HG03039 (cell line): ENCODE data around the gene LCOR.
"Not testable (repeated sequence)": the region's sequence is repeated elsewhere in the genome, so short reads cannot be mapped to it uniquely, and the experiment has no call there.

ENCODE experiments used
- ATAC-seq: cut with Tn5 transposase; IDR thresholded peaks from one replicate; pipeline ENCODE4 v1.9.1; 2021; ENCODE audit warnings: mild to moderate bottlenecking, moderate library complexity; ENCODE audit not compliant: unreplicated experiment

The LCOR gene

DNA sequence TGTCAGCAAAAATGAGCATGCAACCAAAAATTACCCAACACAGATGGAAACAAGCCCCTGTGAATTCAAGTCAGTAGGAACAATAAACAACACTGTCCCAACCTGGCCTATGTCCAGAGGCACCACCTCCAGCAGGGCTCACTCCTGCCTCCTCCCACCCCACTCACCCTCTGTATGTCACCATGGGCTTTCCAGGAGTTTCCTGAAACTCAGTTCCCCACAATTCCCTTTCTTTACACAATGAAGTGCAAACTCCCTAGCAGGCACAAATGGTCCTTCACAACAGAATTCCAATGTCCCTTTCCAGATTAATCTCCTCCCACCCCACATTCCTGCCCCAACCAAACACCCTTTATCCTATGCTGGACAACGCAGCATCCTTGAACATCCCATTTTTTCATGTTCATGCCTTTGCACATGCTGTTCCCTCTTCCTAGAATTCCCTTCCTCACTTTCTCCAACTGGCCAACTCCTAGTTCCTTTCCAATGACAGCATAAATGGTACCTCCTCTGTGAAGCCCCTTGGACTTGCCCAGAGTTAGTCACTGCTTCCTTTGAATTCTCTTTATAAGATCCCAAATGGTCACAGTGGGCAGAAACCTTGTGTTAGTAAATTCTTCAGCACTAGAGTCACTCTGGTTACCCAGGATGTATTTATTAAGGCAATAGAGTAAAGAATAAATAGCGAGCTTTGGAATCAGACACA, 196.2 kb downstream of the LCOR start:
- ATAC-seq, result no peak

DNA sequence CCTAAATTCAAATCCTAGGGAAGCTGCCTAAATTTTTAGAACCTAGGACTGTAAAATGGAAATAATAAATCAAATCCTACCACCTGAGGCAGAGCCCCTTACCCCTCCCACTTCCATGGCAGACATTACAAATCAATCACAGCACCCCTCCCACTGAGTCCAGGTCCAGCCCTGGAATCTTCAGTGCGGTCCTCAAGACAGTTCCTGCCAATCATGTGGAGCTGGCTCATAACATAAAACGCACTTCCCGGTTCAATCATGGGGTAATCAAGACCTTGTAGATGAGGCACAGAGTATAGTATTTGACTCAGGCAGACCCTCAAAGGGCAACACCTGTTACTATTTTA, 196.7 kb downstream of the LCOR start:
- no peak for ATAC-seq

DNA sequence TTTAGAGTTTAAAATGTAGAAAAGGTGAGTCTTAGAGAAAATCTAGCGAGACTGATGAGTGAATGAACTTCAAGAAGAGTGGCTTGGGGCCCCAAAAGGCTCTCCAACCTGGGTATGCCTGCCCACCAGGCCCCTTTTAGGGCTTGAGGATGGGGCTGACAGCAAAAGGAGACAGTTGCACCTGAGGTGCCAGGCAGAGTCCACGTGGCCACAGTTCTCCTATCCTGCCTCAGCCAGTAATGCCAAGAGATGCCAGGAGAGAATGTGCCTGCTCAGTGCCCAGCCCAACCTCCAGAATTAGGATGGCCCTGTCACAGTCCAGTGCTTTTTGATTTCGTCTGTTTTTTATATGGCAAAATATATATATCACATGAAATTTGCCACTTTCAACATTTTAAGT, 197.2 kb downstream of the LCOR start:
- no peak for ATAC-seq

DNA sequence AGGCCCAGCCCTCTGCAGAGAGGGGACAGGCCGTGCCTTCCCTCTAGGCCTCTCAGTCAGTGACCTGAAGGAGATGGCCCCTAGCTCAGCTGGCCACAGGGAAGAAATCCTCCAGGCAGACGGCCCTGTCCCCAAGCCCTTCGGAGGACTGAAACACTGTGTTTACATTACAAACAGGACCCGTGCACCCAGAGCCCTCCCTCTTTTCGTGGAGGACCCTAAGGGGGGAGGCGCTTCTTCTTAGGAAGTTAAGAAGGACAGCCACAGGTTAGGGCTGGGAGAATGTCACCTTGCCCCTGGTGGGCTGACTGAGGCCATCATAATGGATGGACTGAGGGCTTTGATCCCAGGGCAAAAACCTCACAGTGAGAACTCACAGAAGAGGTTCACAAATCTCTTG, 198.8 kb downstream of the LCOR start:
- ATAC-seq, result no peak

DNA sequence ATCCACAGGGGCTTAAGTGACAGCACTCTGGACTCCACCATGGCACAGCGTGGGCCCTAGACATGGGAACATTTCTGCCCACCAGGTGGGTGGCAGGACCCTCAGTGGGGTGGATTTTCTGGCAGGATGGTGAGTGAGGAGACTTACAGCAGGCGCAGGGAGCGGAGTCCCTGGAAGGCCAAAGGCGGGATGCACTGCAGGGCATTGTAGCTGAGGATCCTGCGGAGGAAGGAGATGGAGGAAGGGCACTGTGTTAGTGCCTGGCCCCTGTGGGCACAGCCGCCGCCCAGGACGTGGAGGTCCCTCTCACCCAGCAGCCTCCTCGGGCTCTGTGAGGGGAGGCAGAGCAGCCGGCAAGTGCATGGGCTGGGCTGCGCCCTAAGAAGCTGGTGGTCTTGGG, 199.4 kb downstream of the LCOR start:
- no peak for ATAC-seq

DNA sequence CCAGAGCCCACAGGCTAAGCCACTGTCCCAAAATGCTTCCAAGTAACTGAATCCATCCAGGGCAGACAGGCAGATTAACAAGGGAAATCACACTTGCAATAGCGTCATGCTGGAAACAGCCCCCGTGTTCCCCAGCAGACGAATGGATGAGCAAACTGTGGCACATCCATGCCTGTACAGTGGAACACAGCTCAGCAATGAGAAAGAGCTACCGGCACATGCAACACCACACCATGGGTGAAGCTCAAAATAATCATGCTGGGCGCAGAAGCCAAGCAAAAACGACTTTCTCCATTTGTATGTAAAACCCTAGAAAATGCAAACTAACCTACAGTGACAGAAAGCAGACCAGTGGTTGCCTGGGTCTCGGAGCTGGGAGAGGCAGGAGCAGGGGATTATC, 200.5 kb downstream of the LCOR start:
- no peak for ATAC-seq

DNA sequence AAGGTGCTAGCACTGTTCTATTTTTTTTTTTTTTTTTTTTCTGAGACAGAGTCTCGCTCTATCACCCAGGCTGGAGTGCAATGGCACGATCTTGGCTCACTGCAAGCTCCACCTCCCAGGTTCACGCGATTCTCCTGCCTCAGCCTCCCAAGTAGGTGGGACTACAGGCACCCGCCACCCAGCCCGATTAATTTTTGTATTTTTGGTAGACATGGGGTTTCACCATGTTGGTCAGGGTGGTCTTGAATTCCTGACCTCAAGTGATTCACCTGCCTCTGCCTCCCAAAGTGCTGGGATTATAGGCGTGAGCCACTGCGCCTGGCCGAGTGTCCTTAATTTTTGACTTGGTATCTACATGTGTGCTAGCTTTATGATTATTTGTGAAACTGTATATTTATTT, 201.7 kb downstream of the LCOR start:
- ATAC-seq, result not testable (repeated sequence)

DNA sequence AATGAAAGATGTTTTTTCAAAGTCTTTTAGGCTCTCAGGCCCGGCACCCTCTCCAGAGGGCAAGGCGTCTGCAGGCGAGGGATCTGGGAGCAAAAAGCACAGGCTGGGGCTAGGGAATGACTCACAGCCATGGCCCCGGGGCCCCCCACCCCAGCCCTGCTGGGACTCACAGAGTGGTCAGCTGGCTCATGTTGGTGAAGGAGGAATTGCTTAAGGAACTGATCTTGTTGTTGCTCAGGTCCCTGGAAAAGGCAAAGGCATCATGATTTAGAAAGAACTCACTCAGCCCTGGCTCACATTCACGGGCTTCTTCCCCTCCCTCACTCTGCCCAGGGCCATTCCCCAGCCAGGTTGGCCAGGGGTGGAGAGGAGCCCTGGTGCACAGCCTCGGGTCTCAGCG, 202.2 kb downstream of the LCOR start:
- no peak for ATAC-seq

DNA sequence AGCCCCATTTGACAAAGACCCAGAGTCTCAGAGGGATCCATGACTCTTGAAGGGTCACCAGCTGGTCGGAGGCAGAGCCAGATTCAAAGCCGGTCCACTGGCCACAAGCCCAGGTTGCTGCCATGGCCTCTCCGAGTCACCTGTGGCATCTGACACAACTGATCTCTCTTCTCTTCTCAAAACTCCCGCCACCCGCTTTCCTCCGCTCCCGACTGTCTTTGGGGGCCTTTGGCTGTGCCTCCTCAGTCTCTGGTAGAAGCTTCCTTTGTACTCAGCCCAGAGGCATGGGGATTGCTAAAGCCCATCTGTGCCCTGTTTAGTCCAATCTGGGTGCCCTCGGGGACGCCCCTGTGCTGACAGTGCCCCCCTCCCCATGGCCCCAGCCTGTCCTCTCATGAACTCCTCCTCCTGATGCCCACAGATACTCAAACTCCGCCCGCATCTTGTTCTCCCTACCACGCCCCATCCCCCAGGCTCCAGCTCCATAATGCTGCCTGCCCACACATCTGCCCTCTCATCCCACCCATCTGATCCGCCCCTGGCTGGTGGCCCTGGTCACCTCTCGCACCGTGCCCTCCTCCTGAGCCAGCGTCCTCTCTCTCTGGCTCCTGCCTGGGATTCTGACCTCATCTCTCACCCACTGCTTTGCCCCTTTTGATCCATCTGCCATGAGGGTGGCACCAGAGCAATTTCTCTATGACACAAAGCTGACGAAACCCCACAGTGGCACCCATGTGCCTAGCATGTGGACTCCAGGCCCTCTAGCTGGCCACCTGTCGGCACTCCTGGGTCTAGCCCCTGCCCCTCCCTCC, 203.1 kb downstream of the LCOR start:
- ATAC-seq, result no peak

DNA sequence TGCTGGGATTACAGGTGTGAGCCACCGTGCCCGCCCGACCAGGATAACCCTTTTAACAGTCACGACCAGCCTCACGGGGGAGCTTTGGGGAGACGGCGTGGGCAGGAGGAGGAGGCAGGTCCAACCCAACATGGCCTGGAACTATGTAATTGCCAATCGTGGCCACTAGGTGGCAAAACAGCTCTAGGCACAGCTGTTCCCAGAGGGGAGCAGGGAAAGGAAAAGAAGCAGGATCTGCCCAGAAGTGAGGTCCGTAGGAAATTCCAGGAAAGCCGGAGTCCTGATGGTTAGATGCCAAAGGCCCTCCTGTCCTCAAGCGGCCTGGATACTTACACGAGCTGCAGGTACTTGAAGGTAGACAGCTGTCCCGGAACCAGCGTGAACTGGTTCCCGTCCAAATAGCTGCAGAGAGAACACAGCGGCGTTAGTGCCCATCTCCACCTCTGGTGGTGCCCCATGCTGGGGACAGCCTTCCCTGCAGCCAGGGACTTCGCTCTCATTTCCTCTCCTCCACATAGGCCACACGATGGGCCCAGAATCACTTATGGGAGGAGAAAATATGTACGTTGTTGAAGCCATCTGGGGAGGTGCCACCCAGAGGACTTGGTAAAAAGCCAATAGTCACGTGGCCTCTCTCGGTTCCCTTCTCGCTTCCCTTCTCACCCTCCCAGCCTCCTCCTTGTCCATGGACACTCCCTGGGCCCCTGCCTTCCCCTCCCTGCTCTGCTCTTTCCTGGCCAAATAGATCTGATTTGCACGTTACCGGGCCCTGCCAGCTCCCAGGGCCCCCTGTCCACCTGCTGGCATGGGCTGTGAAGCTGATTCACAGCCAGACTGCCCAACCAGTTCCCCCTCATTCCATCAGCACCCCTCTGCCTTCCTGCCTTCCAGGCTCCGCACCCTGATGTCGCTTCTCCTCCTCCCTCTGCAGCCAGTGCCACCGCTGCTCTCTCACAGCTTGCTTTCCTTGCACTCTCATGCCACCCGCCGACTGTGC, 205.6 kb downstream of the LCOR start:
- peak; percentile 54 for ATAC-seq

DNA sequence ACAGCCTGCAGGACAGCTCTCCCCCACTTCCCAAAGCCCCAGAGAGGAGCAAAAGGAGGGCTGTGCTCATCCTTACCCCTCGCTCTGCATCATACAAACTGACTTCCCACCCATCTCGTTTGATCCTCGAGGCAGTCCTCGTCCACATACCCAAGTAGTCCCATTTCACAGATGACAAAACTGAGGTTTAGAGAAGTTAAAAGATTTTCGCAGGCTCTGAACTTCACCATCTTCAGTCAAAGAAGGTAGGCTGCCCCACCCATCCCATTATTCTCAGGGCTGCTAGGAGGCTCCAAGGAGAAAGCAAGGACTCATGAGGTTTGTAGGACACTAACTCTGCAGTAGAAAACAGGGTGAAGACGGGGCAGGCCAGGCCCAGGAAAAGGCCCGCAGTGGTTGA, 206.6 kb downstream of the LCOR start:
- ATAC-seq, result no peak

DNA sequence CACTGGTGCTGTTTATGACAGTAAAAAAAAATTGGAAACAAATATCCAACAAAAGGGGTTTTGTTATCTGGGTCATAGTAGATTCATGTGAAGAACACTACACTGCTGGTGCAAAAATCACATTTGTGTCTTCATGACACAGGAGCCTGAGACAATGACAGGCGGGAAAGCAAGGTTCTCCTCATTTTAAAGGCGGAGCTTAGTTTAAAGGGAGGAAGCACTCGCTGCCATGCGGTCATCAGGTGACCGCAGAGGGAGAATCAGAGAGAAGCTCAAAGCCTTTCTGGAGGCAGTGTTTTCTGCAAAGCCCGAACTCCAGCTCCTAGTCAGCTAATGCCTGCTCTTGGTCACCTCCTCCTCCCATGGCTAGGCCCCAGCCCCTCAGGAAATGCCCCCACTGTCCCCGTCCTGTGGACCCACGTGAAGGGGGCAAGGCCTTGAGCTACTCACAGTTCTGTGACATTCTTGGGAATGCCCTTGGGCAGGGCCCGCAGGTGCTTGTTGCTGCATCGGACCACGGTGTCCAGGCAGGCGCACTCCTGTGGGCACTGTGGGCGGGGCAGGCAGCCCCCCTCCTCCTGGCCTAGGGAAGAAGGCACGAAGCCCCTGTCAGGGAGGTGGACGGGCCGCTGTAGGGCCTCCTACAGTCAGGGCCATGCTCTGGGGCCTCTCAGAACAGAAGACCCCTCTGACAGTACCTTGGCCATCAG, 207.6 kb downstream of the LCOR start:
- ATAC-seq, result no peak

DNA sequence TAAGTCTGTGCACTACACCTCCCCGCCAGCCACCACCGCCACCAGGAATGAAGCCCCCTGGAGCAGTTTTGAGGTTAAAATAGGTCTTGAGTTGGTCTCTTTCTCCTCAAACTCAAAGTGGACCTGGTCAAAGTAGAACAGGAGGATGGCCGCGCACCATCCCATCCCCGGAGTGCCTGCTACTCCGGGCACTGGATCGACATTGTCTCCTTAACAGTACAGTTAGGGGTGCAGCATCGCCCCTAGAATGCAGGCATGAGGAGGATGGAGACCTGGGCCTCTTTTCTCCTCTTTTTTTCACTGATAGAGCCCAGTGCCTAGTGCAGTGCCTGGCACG, 208.1 kb downstream of the LCOR start:
- ATAC-seq, result no peak

DNA sequence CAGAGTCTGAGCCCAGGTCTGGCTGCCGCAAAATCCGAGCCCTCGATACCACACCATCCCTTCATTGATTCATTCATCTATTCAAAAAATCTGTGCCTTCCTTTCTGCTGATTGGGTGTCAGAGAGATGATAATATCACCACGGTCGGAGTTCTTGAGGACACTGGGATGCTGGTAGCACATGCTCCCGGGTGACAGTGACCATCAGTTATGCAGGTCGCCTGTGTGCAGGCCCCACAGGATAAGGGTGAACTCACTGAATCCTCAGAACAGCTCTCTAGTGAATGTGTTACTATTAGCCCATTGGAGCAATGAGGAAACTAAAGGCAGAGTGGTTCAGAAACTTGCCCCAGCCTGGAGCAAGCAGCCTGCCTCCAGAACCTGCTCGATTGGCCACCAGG, 208.6 kb downstream of the LCOR start:
- no peak for ATAC-seq

DNA sequence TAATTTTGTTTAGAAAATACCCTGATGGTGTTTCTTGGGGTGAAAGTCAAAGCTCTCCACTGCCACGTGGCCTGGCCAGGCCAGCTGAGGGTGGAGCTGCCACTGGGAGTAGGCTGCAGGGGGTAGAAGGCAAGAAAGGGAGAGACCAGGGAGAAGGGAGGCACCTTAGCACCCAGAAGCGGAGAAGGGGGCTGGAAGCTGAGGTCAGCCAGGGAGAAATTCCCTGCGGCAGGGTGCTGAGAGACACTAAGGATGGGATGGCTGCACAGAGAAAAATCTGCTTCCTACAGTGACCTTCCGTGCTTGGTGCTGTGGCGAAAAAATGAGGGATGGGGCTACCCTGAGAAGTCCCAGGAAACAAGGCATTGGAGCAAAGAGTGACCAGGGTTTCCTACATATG, 210.0 kb downstream of the LCOR start:
- no peak for ATAC-seq

DNA sequence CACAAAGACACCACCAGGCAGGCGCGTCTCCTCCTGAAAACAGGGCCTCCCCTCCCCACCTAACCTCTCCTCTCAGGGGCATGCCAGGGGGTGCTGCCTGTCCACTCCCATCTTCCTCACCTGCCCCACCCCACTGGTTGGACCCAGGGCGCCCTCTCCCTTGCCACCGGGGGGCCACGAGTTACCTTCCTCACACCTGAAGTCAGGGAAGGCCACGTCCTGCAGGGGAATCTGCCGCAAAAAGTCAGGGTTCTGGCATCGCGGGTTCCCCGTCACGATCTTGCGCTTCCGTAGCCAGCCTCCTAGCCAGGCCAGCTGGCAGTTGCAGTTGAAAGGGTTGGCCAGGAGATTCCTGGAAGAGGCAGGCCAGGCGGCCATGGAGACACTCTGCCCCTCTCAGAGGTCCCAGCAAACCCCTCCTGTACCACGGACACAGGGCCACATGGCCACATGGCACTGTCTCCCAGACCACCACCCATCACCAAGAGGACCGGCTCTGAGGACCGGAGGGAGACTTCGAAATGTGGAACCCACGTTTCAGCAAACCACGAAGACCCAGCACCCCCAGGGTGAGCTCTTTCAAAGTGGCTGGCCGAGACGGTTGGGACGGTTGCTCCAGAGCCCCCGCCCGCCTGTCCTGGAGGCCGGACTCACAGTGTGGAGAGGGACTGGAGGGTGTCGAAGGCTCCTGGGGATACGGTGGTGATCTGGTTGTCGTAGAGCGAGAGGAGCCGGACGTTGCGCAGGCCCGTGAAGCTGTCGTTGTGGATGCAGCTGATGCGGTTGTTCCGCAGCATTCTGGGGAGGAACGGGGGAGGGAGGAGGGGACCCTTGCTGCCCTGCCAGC, 210.8 kb downstream of the LCOR start:
- ATAC-seq, result no peak

DNA sequence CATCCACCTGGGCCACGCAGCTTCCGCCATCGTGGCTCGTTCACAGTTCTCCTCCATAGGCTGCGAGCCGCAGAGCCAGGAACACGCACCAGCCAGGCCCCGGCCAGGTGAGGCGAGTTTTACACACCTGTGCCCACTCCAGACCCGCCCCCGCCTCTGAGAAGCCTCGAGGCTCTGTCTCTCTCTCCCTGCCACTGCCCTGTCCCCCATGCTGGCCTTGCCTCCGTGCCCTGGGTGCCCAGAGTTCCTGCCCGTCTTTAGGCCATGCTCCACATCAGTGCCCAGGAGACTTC, 211.4 kb downstream of the LCOR start:
- no peak for ATAC-seq
